Central memory CD8-positive, alpha-beta T cell (primary cell): ENCODE results near the gene AFDN.

Experiments used
- ATAC-seq: fragments of 150-1000 bp; cut with Tn5 transposase; replicated peaks from 2 replicates; pipeline ENCODE4 v1.10.0; 2022; ENCODE audit warnings: mild to moderate bottlenecking, moderate FRiP score, moderate number of reproducible peaks; ENCODE audit not compliant: poor library complexity, severe bottlenecking; ENCODE audit errors: extremely low read depth
- DNase-seq, 2 donors: peaks; one replicate each; pipeline ENCODE4 v3.0.0; 2021; ENCODE audit warnings: low spot score in 2 of 2
- H3K27ac Mint-ChIP-seq: one replicate; pipeline ENCODE4 v1.8.0; 2022; ENCODE audit warnings: low read depth, mild to moderate bottlenecking, moderate library complexity, mixed read lengths
- H3K27me3 Mint-ChIP-seq: one replicate; pipeline ENCODE4 v1.8.0; 2022; ENCODE audit warnings: mixed read lengths
- H3K36me3 Mint-ChIP-seq: one replicate; pipeline ENCODE4 v1.8.0; 2022; ENCODE audit warnings: mild to moderate bottlenecking, moderate library complexity, mixed read lengths; ENCODE audit not compliant: insufficient read depth
- H3K4me1 Mint-ChIP-seq: one replicate; pipeline ENCODE4 v1.8.0; 2022; ENCODE audit warnings: mixed read lengths
- H3K4me3 Mint-ChIP-seq: one replicate; pipeline ENCODE4 v1.8.0; 2022; ENCODE audit warnings: mild to moderate bottlenecking, moderate library complexity, mixed read lengths
- H3K9me3 Mint-ChIP-seq: one replicate; pipeline ENCODE4 v1.8.0; 2022; ENCODE audit warnings: mixed read lengths

Gene AFDN

GRCh38 chr6:167788563-167788903 is 38.2 kb upstream of the AFDN start:
- Mint-ChIP-seq H3K27ac (no peak overlapping the region), H3K27me3 (peaks cover 29% of the 10 kb centered on the region), H3K9me3 (no peaks in the 10 kb centered on the region), H3K36me3 (no peaks in the 10 kb centered on the region), H3K4me1 (no peaks in the 10 kb centered on the region), H3K4me3 (no peak overlapping the region)
- ATAC-seq (no peak), DNase-seq (no peak)

GRCh38 chr6:167789358-167789757 is 37.4 kb upstream of the AFDN start:
- peaks cover 37% of the 10 kb centered on the region for H3K27me3 Mint-ChIP-seq
- no peak overlapping the region for H3K27ac Mint-ChIP-seq
- H3K36me3 Mint-ChIP-seq: no peaks in the 10 kb centered on the region
- H3K4me3 Mint-ChIP-seq: no peak overlapping the region
- H3K9me3 Mint-ChIP-seq: no peaks in the 10 kb centered on the region
- H3K4me1 Mint-ChIP-seq: no peaks in the 10 kb centered on the region
- DNase-seq (no peak), ATAC-seq (no peak)

GRCh38 chr6:167791091-167791779 is 35.5 kb upstream of the AFDN start:
- no peak overlapping the region for H3K27ac Mint-ChIP-seq
- ATAC-seq: no peak
- peaks cover 55% of the 10 kb centered on the region for H3K27me3 Mint-ChIP-seq
- no peaks in the 10 kb centered on the region for H3K4me1 Mint-ChIP-seq
- no peak overlapping the region for H3K4me3 Mint-ChIP-seq
- DNase-seq: no peak
- H3K9me3 Mint-ChIP-seq: no peaks in the 10 kb centered on the region
- H3K36me3 Mint-ChIP-seq: no peaks in the 10 kb centered on the region

GRCh38 chr6:167791780-167792478 is 34.8 kb upstream of the AFDN start:
- Mint-ChIP-seq H3K36me3 (no peaks in the 10 kb centered on the region), H3K27ac (no peak overlapping the region), H3K4me1 (no peaks in the 10 kb centered on the region), H3K4me3 (no peak overlapping the region), H3K9me3 (no peaks in the 10 kb centered on the region), H3K27me3 (peaks cover 55% of the 10 kb centered on the region)
- ATAC-seq (no peak), DNase-seq (no peak)

DNA sequence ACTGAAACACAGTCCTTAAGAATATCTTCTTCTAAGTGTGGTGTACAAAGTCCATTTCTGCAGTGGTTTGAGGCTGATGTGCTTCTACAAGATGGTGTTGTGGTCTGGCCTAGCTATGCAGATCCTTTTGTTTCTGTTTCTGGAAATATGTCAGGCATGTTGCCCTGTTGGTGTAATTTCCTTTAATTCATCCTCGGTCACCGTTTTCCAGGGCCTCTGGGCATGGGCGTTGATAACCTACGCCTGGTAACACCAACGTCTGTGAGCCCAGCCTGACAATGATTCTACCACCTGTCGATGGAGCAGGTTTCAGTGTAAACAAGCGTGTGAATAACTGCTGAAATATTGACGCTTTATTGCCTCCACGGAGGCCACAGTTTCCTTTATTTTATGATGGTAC is 33.3 kb upstream of the AFDN start:
- Mint-ChIP-seq H3K9me3 (no peaks in the 10 kb centered on the region), H3K27ac (no peak overlapping the region), H3K27me3 (peaks cover 66% of the 10 kb centered on the region), H3K36me3 (no peaks in the 10 kb centered on the region), H3K4me1 (no peaks in the 10 kb centered on the region), H3K4me3 (no peak overlapping the region)
- no peak for ATAC-seq
- DNase-seq: no peak

GRCh38 chr6:167794161-167795157 is 32.3 kb upstream of the AFDN start:
- Mint-ChIP-seq H3K27ac (no peak overlapping the region), H3K4me1 (no peaks in the 10 kb centered on the region), H3K4me3 (no peak overlapping the region), H3K27me3 (peaks cover 76% of the 10 kb centered on the region), H3K36me3 (no peaks in the 10 kb centered on the region), H3K9me3 (no peaks in the 10 kb centered on the region)
- DNase-seq (no peak), ATAC-seq (no peak)

GRCh38 chr6:167795321-167795811 is 31.3 kb upstream of the AFDN start:
- H3K9me3 Mint-ChIP-seq: no peaks in the 10 kb centered on the region

DNA sequence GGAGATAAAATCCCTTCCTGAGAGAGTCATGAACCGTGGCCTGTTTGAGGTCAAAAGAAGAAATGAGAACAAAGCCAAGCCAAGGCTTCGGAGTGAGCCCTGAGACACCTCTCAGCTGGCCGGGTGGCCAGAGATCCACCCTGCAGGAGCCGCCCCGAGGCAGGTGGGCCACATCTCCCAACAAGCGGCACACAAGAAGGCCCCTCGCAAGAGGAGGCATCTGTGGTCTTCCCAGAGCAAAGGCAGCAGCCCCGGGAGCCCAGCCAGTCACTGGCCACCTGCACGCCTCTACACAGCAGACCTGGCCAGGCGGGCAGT is 30.9 kb upstream of the AFDN start:
- ATAC-seq (no peak), DNase-seq (no peak)
- Mint-ChIP-seq H3K27me3 (peaks cover 77% of the 10 kb centered on the region), H3K27ac (no peak overlapping the region), H3K9me3 (no peaks in the 10 kb centered on the region), H3K4me1 (no peaks in the 10 kb centered on the region), H3K4me3 (no peak overlapping the region), H3K36me3 (no peaks in the 10 kb centered on the region)

More at GRCh38 chr6:167795321-167795811, 31.3 kb upstream of the AFDN start:
- no peaks in the 10 kb centered on the region for H3K36me3 Mint-ChIP-seq
- no peak overlapping the region for H3K4me3 Mint-ChIP-seq
- DNase-seq (no peak), ATAC-seq (no peak)
- no peak overlapping the region for H3K27ac Mint-ChIP-seq
- peaks cover 81% of the 10 kb centered on the region for H3K27me3 Mint-ChIP-seq
- no peaks in the 10 kb centered on the region for H3K4me1 Mint-ChIP-seq

DNA sequence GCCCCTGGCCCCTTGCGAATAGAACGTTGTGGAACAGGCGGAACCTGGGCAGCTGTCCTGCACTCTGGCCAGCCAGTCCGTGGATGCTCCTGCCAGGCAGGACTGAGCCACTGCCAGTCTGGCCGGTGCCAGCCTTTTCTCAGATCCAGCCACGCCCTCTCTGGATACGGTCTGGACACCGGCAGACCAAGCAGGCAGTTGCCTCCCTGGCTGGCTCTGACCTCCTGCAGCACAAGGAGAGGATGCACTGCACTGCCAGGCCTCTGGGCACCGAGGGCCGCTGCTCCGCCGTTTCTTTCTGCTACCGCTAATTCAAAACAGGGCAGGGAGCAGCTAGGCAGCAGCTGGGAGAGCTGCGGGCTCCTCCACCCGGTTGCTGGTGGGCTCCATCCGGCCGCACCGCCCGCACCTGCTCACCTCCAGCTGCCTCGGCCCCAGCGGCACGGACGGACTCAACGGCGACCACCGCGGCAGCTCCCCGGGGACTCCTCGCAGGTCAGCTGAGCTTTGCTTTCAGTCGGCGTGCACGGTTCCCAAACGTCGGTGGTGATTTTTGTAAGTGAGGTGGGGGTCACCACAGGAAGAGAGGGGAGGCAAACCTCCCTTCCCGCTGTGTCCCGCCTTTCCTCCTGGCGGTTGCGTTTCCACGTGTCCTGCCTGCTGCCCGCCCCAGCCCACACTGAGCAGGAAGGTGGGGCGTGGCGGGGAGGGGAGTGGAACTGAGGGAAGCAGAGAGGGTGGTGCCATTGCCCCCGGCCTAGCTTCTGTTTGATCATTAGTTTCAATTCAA is 30.3 kb upstream of the AFDN start:
- no peak for DNase-seq
- no peak for ATAC-seq
- H3K27me3 Mint-ChIP-seq: peaks cover 78% of the 10 kb centered on the region

GRCh38 chr6:167797011-167797471 is 29.7 kb upstream of the AFDN start:
- Mint-ChIP-seq H3K4me1 (no peaks in the 10 kb centered on the region), H3K27ac (no peak overlapping the region), H3K36me3 (peaks cover 2% of the 10 kb centered on the region), H3K27me3 (peaks cover 81% of the 10 kb centered on the region), H3K9me3 (no peaks in the 10 kb centered on the region), H3K4me3 (no peak overlapping the region)
- DNase-seq (no peak), ATAC-seq (no peak)

More for the DNA sequence above, 30.3 kb upstream of the AFDN start:
- peaks cover 2% of the 10 kb centered on the region for H3K36me3 Mint-ChIP-seq
- H3K4me1 Mint-ChIP-seq: no peaks in the 10 kb centered on the region
- no peaks in the 10 kb centered on the region for H3K9me3 Mint-ChIP-seq
- H3K4me3 Mint-ChIP-seq: no peak overlapping the region
- H3K27ac Mint-ChIP-seq: no peak overlapping the region

DNA sequence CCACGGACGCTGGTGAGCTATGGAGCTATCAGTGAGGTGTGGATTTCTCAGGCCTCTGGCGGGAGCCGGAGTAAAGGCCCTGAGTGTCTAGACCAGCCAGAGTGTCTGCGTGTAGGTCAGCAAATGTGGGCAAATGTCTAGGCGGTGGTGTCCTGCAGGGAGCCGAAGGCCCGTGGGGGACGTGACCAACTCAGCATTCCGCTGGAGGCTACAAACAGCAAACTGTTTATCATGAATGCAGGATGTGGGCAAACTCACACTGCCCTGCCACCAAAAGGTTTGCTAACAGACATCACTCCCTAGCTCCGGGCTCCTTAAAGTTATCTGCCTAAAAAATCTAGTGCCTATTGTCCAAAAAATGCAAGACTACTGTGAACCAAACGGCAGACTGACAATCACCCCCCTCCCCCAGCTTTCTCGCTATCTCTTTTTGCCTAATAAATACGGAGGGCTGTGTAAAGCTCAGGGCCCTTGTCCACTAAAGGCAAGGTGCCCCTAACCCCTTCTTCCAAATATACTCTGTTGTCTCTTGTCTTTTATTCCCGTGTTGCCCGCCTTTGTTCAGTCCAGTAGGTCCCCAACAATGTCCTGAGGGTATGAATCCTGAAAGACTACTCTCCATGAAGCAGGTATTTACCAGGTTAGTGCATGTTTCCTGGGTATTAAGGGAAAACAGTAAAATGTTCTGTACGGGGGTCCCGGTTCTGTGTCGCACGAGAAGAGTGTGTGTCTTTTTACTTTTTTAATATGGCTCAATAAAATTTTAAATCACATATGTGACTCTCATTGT is 29.0 kb upstream of the AFDN start:
- peaks cover 2% of the 10 kb centered on the region for H3K36me3 Mint-ChIP-seq
- no peak overlapping the region for H3K4me3 Mint-ChIP-seq
- no peak overlapping the region for H3K27ac Mint-ChIP-seq
- DNase-seq: no peak
- no peaks in the 10 kb centered on the region for H3K4me1 Mint-ChIP-seq
- ATAC-seq: no peak
- H3K9me3 Mint-ChIP-seq: no peaks in the 10 kb centered on the region
- peaks cover 81% of the 10 kb centered on the region for H3K27me3 Mint-ChIP-seq
